Naive B cell (primary cell): ENCODE results near the gene TRAK1. TPM values are rescaled to one million over a fixed set of nuclear protein-coding genes. Genes with fewer than 3 reads are reported as not detected.
A peak's percentile ranks its signal among the peaks of the same experiment; 100 is the strongest.

ENCODE experiments used
- ATAC-seq, 2 donors: fragments of 150-1000 bp; cut with Tn5 transposase; 2 replicates each; pipeline ENCODE4 v1.10.0; 2021; ENCODE audit warnings: low read depth in 2 of 2, mild to moderate bottlenecking in 2 of 2, moderate library complexity in 2 of 2
- DNase-seq: peaks from one replicate; pipeline ENCODE4 v3.0.0; 2022
- H3K27ac Mint-ChIP-seq, 6 donors: one replicate each; pipeline ENCODE4 v1.8.0; 2020 to 2022; ENCODE audit warnings: mild to moderate bottlenecking in 6 of 6, mixed read lengths in 6 of 6, moderate library complexity in 5 of 6, inconsistent platforms in 2 of 6
- H3K27me3 Mint-ChIP-seq, 3 donors: one replicate each; pipeline ENCODE4 v1.8.0; 2021 to 2022; ENCODE audit warnings: mixed read lengths in 3 of 3, mild to moderate bottlenecking in 1 of 3
- H3K36me3 Mint-ChIP-seq, 2 donors: one replicate each; pipeline ENCODE4 v1.8.0; 2020 to 2022; ENCODE audit warnings: mixed read lengths in 2 of 2, inconsistent platforms in 1 of 2, mild to moderate bottlenecking in 1 of 2
- H3K4me1 Mint-ChIP-seq, 3 donors: one replicate each; pipeline ENCODE4 v1.8.0; 2020 to 2022; ENCODE audit warnings: mixed read lengths in 3 of 3, inconsistent platforms in 1 of 3, mild to moderate bottlenecking in 1 of 3, moderate library complexity in 1 of 3
- H3K4me3 Mint-ChIP-seq, 8 donors: one replicate each; pipeline ENCODE4 v1.8.0; 2020 to 2022; ENCODE audit warnings: mild to moderate bottlenecking in 8 of 8, mixed read lengths in 8 of 8, moderate library complexity in 8 of 8, inconsistent platforms in 2 of 8
- H3K9me3 Mint-ChIP-seq, 7 donors: one replicate each; pipeline ENCODE4 v1.8.0; 2020 to 2022; ENCODE audit warnings: mixed read lengths in 7 of 7, mild to moderate bottlenecking in 5 of 7, inconsistent platforms in 2 of 7, moderate library complexity in 1 of 7
- polyA plus RNA-seq, 6 donors: library from polyadenylated mRNA; unstranded; fragments of 300-500 nt; fragmentation: Illumina TruSeq; gene quantifications; one replicate each; pipeline ENCODE4 v1.2.3, GENCODE V29; 2021; ENCODE audit warnings: low read depth in 6 of 6

TRAK1 gene
- polyA plus RNA-seq, 6 donors from 2014 or later = 20.5 to 54.1 (median 28.4) TPM

DNA sequence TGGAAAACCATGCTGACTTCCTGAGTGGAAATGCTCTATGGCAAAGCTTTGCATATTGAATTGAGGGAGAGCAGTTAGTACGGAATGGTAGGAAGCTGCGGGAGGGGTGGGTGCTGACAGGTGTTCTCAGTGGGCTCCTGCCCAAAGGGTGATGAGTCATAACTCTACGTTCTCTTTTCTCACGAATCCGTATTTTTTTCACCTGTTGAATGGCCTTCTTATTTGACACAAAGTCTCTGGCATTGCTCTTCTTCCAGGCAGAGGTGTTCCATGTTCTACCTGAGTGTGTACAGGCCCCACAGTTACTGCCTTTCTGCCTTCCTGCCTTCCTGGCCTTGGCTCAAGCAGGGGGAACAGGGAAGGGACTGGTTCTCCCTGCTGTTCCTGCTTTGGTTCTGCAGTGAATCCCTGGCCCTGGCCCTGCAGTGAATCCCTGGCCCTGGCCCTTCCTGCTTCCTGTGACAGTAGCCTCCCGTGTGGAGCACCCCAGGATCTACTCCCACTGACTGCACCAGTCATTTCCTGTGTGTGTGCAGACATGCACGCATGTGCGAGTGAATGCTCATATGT, 31.9 kb downstream of the TRAK1 start:
- Mint-ChIP-seq H3K36me3 (peaks cover 12 to 16% of the 10 kb centered on the region in 2 donors), H3K4me1 (peaks cover 56 to 91% (median 75%) of the 10 kb centered on the region in 3 donors), H3K27ac (peak overlapping the region; percentile 51 to 93 (median 63)), H3K4me3 (peak overlapping the region in 5 of 8 donors; percentile 1 to 77 (median 31)), H3K27me3 (no peaks in the 10 kb centered on the region), H3K9me3 (no peaks in the 10 kb centered on the region)
- no peak for DNase-seq
- no peak for ATAC-seq

DNA sequence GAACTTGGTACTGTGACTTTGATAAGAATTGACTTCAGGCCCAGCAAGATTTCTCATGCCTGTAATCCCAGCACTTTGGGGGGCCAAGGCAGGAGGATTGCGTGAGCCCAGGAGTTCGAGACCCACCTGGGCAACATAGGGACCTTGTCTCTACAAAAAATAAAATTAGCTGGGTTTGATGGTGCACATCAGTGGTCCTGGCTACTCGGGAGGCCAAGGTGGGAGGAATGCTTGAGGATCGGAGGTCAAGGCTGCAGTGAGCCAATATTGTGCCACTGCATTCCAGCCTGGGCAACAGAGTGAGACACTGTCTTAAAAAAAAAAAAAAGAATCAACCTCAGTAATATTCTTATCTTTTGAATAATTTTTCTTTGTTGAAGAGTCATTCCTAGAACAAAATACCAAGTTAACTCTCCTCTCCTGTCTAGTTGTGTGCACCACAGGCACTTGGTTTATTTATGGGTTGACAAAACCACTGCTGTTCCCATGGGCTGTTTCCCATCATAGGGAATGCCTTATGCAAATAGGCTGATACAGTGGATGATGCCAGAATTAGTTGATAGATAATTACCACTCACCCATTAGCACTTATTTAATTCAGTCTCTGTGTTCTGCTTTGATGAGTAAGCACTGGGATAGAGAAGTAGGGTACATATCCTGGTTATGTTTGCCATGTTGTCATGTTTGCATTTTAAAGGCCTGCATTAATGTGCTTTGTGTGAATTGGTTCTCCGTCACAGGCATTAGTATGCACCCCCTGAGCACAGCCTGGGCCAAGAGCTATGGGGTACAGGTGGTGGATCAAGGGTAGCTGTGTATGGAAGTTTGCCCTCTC, 32.9 kb downstream of the TRAK1 start:
- Mint-ChIP-seq H3K27ac (peak overlapping the region in 5 of 6 donors; percentile 33 to 80 (median 51)), H3K4me3 (peak overlapping the region in 3 of 8 donors; percentile 1 to 50 (median 31))

DNA sequence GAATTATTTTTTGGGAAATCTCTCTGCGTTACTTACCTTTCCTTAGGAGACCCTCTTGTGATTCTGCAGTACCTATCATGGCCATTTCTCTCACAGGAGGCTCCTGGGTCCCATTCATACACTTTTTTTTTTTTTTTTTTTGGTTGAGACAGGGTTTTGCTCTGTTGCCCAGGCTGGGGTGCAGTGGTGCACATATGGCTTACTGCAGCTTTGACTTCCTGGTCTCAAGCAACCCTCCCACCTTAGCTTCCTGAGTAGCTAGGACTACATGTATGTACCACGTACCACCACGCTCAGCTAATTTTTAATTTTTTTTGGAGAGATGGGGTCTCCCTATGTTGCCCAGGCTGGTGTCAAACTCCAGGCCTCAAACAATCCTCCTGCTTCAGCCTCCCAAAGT, 36.1 kb downstream of the TRAK1 start:
- DNase-seq = peak; percentile 15
- peaks cover 55 to 74% (median 57%) of the 10 kb centered on the region in 3 donors for H3K4me1 Mint-ChIP-seq
- peak; percentile 92 to 94 for ATAC-seq
- peak overlapping the region in 6 of 8 donors; percentile 31 to 80 (median 51) for H3K4me3 Mint-ChIP-seq
- H3K36me3 Mint-ChIP-seq = peaks cover 20 to 24% of the 10 kb centered on the region in 2 donors
- peak overlapping the region; percentile 57 to 93 (median 80) for H3K27ac Mint-ChIP-seq
- H3K27me3 Mint-ChIP-seq = no peaks in the 10 kb centered on the region
- H3K9me3 Mint-ChIP-seq = no peaks in the 10 kb centered on the region

More for the DNA sequence above, 32.9 kb downstream of the TRAK1 start:
- H3K36me3 Mint-ChIP-seq = peaks cover 20 to 23% of the 10 kb centered on the region in 2 donors
- no peaks in the 10 kb centered on the region for H3K27me3 Mint-ChIP-seq
- no peaks in the 10 kb centered on the region for H3K9me3 Mint-ChIP-seq
- DNase-seq (no peak), ATAC-seq (no peak)
- H3K4me1 Mint-ChIP-seq = peaks cover 57 to 91% (median 75%) of the 10 kb centered on the region in 3 donors

DNA sequence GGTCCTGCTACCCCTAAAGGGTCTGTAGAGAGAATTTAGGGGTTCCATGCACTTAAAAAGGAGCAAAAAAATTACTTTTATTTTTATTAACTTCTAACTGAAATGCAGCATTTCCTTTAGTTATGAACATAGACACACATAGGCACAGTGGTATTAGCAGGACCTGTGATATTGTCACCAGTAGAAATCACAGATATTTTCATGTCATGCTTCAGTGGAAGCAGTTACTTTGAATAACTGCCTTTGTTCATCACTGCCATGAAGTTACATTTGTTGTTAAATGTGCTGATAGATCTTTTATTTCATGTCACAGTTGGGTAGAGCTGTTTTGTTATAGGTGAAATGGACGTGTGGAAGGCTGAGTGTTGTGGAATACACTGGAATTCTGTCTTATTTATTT, 37.4 kb downstream of the TRAK1 start:
- Mint-ChIP-seq H3K27me3 (no peaks in the 10 kb centered on the region), H3K4me3 (peak overlapping the region in 2 of 8 donors; percentile 44), H3K4me1 (peaks cover 55 to 72% (median 57%) of the 10 kb centered on the region in 3 donors), H3K36me3 (peaks cover 20 to 34% of the 10 kb centered on the region in 2 donors), H3K27ac (peak overlapping the region in 4 of 6 donors; percentile 36 to 80 (median 64)), H3K9me3 (no peaks in the 10 kb centered on the region)
- DNase-seq = no peak
- ATAC-seq = peak in 1 of 2 donors; percentile 20

DNA sequence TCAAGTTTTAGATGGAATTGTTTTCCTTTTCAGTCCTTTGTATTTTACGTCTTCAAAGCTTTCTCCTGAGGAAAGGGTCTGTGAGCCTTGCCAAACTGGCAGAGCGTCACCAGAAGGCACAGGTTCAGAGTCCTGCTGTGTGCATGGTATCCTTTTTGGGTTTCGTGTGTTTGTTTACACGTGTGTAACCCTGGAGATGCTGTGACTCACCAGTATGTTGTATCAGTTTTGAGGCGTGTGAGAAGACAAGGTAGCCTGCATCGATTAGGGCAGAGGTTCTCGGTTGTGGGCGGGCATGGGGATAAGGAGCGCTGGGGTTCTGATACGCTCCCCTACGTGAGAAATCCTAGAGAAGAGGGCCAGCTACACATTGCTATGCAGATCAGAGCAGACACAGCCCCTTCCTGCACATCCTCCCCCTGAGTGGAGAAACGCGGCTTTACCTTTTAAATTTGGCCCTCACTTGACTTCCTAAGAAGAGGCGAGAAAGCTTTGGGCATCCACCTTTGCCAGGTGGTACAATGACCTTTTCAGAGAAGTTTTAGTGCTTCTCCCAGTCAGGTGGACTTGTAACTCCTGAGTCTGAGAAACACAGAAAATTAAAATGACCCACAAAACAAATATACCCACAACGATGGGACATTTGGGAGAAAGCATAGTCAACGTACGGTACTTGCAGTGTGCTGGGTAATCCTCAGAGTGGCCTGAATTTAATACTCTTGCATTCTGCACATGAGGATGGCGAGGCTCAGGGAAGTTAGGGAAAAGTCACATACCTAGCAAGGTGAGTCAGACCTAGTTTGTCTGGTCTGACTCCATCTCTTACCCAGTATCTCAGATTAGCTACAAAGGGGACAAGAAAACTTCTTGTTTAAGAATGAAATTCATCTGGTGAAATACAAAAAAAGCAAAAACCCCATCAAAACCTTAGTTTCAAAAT, 38.1 kb downstream of the TRAK1 start:
- Mint-ChIP-seq H3K4me3 (peak overlapping the region in 4 of 8 donors; percentile 2 to 61 (median 24)), H3K9me3 (no peaks in the 10 kb centered on the region), H3K36me3 (peaks cover 18 to 34% of the 10 kb centered on the region in 2 donors), H3K4me1 (peaks cover 55 to 69% (median 56%) of the 10 kb centered on the region in 3 donors), H3K27ac (peak overlapping the region; percentile 57 to 90 (median 83)), H3K27me3 (no peaks in the 10 kb centered on the region)
- DNase-seq = no peak
- no peak for ATAC-seq

- DNase-seq (no peak), ATAC-seq (no peak)
- no peak overlapping the region for H3K4me3 Mint-ChIP-seq
- peaks cover 50 to 69% (median 53%) of the 10 kb centered on the region in 3 donors for H3K4me1 Mint-ChIP-seq
- no peaks in the 10 kb centered on the region for H3K9me3 Mint-ChIP-seq
- no peaks in the 10 kb centered on the region for H3K27me3 Mint-ChIP-seq
- H3K27ac Mint-ChIP-seq = no peak overlapping the region
- H3K36me3 Mint-ChIP-seq = peaks cover 14 to 27% of the 10 kb centered on the region in 2 donors
Observed at GRCh38 chr3:42130007-42130328, 38.8 kb downstream of the TRAK1 start.

DNA sequence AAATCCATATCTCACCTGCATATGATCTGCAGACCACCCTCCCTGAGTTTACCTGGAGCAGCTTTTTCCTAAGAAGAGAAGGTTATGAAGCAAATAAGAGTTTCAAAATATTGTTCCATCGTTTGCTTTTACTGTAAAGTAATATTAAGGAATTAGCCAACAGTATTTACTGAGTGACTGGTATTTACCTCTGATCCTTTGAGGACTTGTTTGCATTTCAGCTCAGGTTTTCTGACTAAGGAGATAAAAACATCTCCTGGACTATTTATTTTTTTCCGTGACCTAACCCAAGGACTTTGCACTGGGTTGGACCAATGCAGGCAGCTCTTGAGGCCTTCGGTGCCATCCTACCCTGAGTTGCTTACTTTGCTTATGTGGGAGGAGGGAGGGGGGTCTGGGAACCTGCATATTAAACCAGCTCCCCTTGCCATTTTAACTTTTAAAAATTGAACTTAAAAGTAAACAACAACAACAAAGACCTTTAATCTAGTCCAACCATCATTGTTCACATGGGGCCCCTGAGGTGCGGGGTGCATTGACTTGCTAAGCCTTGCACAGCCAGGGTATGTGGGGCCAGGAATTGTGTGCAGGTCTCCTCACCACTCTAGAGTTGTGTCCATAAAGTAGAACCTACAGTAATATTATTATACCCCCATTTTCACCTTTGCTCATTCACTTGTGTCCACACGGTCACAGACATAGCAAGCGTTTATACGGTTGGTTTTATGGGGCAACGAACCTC, 39.3 kb downstream of the TRAK1 start:
- Mint-ChIP-seq H3K27me3 (no peaks in the 10 kb centered on the region), H3K4me3 (no peak overlapping the region), H3K36me3 (peaks cover 9 to 25% of the 10 kb centered on the region in 2 donors), H3K9me3 (no peaks in the 10 kb centered on the region), H3K4me1 (peaks cover 54 to 74% (median 56%) of the 10 kb centered on the region in 3 donors), H3K27ac (peak overlapping the region in 2 of 6 donors; percentile 64 to 85)
- DNase-seq = no peak
- no peak for ATAC-seq

GRCh38 chr3:42133500-42134298, 42.5 kb downstream of the TRAK1 start:
- H3K27ac Mint-ChIP-seq = peak overlapping the region in 2 of 6 donors; percentile 0 to 50
- peaks cover 44 to 50% (median 50%) of the 10 kb centered on the region in 3 donors for H3K4me1 Mint-ChIP-seq
- H3K4me3 Mint-ChIP-seq = peak overlapping the region in 1 of 8 donors; percentile 33
- DNase-seq (no peak), ATAC-seq (no peak)
- peaks cover 5 to 25% of the 10 kb centered on the region in 2 donors for H3K36me3 Mint-ChIP-seq
- no peaks in the 10 kb centered on the region for H3K27me3 Mint-ChIP-seq
- H3K9me3 Mint-ChIP-seq = no peaks in the 10 kb centered on the region

- H3K4me3 Mint-ChIP-seq = no peak overlapping the region
Observed at GRCh38 chr3:42134867-42135464, 43.8 kb downstream of the TRAK1 start.

DNA sequence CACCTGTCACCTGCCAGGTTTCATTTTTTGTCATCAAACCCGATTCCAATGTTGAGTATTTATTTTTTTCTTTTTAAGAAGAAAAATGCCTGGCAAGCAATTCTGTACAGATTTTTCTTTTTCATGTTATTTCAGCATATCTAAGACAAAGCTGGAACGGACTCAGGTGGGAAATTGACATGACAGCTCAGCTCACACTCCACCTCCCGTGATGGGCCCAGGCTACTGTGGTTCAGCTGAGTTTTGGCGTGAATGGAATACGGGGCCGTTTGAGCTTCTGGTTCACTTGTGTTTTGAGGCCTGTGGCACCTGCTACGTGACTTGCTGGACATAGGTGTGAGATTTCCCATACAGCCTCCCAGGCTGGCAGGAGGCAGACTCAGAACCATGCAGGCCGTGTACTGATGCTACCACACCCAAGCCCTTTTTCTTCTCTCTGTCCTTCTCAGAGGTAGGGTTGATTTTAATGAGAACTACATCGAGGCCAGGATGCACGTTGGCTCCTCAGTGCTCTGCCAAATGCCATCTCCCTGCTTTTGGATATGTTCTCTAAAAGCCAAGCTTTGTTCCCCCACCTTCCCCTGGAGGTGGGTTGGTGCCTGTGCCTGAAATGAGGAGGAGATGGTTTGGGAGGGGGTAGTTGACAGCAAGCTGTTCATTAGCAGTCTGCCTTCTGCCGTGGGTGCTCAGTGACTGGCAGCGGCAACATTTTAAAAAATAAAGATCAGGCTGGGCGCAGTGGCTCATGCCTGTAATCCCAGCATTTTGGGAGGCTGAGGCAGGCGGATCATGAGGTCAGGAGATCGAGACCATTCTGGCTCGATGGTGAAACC, 48.7 kb downstream of the TRAK1 start:
- H3K36me3 Mint-ChIP-seq = peaks cover 8 to 9% of the 10 kb centered on the region in 2 donors

More at GRCh38 chr3:42134867-42135464, 43.8 kb downstream of the TRAK1 start:
- Mint-ChIP-seq H3K9me3 (no peaks in the 10 kb centered on the region), H3K27ac (peak overlapping the region in 4 of 6 donors; percentile 15 to 78 (median 68)), H3K36me3 (peaks cover 0 to 23% of the 10 kb centered on the region in 2 donors), H3K4me1 (peaks cover 40 to 47% (median 47%) of the 10 kb centered on the region in 3 donors), H3K27me3 (no peaks in the 10 kb centered on the region)
- no peak for DNase-seq
- no peak for ATAC-seq

More for the DNA sequence above, 48.7 kb downstream of the TRAK1 start:
- peaks cover 41 to 53% (median 50%) of the 10 kb centered on the region in 3 donors for H3K4me1 Mint-ChIP-seq
- H3K4me3 Mint-ChIP-seq = no peak overlapping the region
- H3K27ac Mint-ChIP-seq = peak overlapping the region in 2 of 6 donors; percentile 34 to 62
- H3K27me3 Mint-ChIP-seq = no peaks in the 10 kb centered on the region
- H3K9me3 Mint-ChIP-seq = no peaks in the 10 kb centered on the region
- DNase-seq (no peak), ATAC-seq (no peak)
